Fibroblast of skin of scalp (primary cell): ENCODE results near the gene OR1S1. TPM values are rescaled to one million over a fixed set of nuclear protein-coding genes. Genes with fewer than 3 reads are reported as not detected.
"Not testable (repeated sequence)": the region's sequence is repeated elsewhere in the genome, so short reads cannot be mapped to it uniquely, and the experiment has no call there.

Source experiments
- DNase-seq: peaks from one replicate; pipeline ENCODE4 v3.0.0-alpha.2; 2013
- polyA plus RNA-seq, 2 experiments: library from polyadenylated mRNA; unstranded; fragments of 120-200 nt; gene quantifications; one replicate each; pipeline ENCODE4 v1.2.1, GENCODE V29; 2013; ENCODE audit not compliant: insufficient read length in 2 of 2

The OR1S1 gene
- not detected for polyA plus RNA-seq (2013, experiment 1 of 2; ENCODE audit: insufficient read length)
- polyA plus RNA-seq (2013, experiment 2 of 2; ENCODE audit: insufficient read length): not detected

DNA sequence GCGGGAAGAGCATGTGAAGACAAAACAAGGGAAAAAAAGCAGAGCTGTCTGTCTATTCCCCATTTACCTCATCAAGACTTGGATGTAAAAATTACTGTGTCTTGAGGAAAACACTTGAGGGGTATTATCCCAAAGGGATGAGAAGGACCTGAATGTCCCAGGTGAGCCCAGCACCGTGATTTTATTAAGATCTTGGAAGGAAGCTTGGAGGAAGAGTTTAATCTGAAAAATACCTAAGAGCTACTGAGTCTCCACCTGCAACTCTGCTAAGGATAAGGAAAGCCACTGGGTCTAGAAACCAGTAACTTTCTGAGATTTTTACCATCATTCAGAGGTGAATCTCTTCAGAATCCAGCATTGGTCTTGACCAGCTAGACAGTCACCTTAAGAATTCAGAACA, at the start of gene OR1S1:
OR1S1 (plus strand) TSS at position 301 of the 400 bp plus-strand sequence.
- not testable (repeated sequence) for DNase-seq

DNA sequence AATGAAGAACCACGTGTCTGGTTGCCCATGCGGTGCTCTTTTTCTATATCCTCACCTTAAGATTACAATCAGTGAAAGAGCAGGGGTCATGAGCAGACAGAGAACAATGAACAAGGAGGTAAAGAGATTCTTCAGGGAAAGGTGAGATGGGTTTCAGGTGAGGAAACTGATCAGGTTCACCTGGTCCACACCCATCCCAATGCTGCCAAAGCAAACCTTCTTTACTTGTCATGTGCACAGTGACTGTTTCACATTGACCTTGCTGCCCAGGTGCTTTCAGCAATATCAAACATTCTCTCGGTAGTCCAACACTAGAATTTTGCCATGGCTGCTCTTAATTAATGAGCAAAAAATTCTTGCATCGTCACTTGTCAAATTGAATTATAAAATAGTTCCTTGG, 48.1 kb upstream of the OR1S1 start:
- DNase-seq: no peak

DNA sequence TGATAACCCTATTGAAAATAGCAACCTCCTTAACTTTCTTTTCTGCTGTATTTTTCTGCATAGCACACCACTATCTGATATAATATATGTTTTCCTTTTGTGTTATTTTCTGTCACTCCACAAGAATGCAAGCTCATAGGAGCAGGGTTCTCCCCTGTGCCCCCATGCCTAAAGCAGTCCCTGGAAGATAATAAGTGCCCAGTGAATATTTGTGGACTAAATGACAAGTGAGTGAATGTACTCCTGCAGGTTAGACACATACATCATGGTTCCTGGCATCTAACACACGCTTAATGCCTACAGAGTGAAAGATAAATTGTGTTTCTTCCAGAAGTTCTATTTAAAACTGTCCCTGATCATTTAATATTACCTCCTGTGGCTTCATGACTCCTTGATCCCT, 47.5 kb upstream of the OR1S1 start:
- DNase-seq: no peak

DNA sequence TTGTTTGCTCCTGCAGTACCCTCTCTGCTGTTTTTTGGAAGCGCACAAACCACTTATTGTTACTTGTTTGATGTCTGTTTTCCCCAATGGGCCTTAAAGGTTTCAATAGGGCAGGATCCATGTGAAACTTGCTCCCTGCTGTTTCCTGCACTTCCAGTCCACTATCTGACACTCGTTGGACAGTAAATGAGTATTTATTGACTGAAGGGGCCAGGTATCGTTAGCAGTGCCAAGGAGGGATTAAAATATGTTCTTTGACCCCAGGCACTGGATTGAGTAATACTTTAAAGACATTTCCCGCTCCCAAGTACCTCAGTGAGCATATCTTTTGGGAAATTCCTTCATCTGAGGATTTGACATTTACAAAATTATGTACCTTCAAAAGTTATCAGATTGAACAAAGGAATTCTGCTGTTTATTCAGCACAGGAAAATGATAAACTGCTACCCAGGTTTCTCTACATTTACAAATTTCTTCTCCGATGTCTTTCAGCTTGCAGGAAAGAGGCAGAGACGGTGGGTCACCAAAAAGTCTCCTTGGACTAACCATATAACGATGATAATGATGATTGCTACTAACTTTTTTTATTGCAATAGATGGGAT, 46.9 kb upstream of the OR1S1 start:
- no peak for DNase-seq

DNA sequence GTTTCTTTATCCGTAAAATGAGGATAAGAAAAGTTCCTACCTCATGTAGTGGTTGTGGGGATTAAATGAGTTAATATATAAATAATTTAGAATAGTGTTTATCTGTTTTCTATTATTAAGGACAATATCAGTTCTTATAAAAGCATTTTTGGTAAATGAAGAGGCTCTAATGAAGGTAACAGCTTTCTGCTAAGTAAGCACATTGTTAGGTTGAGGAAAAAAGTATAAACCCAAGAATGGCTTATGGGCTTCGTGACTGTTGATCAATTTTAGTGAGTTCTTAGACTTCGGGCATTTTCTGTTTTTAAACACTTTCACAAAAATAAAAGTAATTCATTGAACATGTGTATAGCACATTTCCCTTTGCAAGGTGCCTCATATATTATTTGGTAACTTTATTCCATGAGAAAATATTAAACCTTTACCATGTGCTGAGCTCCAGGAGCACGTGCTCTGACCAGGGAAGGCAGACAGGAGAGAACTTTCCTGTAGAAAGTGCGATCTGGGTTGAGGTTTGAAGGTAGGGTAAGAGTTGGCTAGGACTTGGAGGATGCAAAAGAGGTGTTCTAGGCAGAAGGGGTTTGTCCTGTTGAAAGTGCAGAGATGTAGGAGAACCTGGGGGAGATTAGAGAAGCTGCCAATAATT, 35.0 kb upstream of the OR1S1 start:
- no peak for DNase-seq

DNA sequence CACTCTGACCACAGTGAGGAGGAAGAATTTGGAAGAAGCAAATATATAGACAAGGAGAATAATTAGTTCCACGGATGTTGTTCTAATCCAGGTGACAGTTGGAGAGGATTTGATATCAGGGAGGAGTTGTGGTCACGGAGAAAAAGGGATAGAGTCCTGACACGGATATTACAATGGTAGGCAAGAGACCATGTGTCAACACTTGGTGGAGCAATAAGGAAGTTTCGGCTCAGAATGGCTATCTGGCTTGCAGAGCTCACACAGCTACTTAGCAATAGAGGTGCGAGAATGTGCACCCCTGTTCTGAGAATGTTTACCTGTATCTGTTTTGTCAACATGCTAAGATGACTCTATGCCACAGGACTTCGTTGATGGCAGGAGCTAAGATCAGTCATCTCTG, 34.1 kb upstream of the OR1S1 start:
- DNase-seq: no peak

DNA sequence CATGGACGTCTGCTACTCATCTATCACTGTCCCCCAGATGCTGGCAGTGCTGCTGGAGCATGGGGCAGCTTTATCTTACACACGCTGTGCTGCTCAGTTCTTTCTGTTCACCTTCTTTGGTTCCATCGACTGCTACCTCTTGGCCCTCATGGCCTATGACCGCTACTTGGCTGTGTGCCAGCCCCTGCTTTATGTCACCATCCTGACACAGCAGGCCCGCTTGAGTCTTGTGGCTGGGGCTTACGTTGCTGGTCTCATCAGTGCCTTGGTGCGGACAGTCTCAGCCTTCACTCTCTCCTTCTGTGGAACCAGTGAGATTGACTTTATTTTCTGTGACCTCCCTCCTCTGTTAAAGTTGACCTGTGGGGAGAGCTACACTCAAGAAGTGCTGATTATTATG, 32.9 kb upstream of the OR1S1 start:
- no peak for DNase-seq

DNA sequence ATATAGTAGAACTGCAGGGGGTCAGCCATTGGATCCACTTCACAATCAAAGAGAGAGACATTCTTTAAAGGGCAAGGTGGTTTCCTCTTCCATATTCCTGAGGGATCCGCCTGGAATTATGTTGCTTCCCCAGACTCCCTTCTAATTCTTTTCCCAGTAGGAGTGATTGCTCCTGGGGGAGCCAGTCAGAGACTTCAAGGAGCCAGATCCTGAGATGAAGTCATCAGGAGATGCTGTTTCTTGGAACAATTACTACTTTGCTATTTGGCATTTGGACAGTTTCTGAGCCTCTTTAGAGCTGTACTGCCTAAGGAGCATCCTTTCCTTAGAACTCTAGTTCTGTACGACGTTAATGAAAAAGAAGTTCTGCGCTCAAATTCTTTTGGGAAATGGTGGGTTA, 25.6 kb upstream of the OR1S1 start:
- DNase-seq: no peak

DNA sequence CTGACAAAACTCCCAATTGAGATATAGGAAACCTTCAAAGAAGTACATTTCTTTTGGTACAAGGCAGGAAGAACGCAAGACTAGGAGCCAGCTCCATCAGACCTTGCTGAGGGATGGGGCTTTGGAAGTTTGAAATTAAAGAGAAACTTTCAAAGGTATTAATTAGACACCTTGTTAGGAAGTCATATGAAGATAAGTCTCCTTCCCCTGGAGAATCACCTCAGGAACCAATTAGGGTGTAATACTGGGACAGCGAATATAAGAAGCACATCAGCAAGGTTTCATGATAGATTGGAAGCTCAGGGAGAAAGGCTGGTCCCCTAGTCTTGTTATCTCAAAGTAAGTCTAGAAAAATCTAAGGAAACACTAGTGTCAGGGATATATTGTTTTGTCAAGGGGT, 23.8 kb upstream of the OR1S1 start, which contains the start of gene OR9Q2:
OR9Q2 (plus strand) TSS at position 301 of the 400 bp plus-strand sequence. CDS start 1,421 bp downstream, outside the sequence.
- DNase-seq: no peak

DNA sequence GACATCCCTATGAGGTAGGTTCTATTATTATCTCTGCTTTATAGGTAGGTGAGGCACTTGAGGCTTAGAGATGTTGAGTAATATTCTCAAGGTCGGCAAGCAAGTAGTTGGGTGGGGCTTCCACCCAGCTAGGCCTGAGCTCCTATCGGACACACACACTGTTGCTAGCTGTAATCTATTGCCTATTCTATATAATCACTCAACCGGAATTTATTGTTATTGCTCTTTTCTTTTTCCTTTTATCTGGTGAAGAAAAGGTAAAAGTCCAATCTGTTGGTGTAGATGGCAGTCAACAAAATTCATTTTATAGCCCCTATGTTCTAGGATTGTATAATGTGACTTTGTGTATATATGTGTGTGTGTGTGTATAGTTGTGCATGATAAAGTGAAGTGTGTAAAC, 20.3 kb upstream of the OR1S1 start:
- no peak for DNase-seq

DNA sequence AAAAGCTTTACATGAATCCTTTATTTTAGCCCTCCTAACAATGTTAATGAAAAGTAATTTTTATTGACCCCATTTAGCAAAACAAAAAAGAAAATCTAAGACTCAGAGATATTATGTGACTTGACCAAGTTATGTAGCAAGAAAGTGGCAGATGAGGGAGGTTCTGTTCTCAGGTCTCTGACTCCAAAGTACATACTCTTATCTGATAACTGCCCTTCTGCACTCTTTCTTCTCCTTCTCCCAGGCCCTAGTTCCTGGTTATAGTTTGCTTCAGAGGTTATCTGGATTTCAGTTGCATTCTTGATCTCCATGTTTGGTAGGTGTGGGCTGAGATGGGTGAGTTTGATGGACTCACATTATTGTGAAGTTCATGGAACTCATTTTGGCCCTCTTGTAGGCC, 19.1 kb upstream of the OR1S1 start:
- no peak for DNase-seq

DNA sequence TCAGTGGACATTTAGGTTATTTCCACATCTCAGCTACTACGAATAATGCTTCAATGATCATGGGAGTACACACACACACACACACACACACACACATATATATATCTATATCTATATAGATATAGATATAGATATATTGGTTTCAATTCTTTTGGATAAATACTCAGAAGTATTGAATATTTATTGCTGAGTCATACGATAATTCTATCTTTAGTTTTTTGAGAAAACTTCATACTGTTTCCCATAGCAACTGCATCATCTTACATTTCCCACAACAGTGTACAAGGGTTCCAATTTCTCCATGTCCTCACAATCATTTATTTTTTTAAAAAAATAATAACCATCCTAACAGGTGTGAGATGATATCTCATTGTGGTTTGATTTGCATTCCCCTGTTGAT, 16.6 kb upstream of the OR1S1 start:
- no peak for DNase-seq

DNA sequence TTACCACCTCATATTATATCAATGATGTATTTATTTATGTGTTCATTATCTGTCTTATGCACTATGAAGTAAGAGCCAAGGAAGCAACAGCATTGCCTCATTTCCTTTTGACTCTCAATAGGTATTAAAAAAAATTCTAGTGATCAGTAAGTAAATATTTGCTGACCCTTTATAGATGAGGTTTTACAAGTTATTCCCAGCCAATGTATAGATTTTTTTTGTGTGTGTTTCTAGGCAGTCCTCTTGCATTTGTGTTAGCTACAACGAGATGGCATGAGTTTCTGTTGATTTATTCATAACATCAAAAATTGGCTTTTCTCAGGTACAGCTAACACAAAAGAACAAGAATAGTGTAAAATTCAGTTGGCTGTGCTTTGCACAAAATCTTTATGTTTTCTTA, 13.2 kb upstream of the OR1S1 start:
- no peak for DNase-seq

DNA sequence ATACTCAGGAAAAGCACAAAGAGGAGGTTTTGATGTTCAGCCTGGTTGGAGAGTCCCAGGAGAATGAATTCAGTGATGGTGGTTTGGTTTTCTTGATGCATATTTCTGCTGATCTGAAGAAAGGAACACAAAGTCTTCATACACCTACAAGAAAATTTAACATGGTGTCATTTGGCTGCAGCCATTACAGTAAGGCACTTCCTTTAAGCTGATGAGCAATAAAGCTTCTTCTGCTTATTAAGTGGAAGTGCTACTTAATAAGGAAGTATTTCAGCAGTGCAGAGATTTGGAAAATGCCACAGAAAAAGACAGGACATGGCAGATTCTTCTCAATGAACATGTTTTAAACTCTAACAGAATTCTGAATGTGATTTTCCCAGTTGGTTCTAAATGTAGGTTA, 8.5 kb upstream of the OR1S1 start, which contains the start of gene OR1S2:
OR1S2 (minus strand) TSS at position 101 of the 400 bp plus-strand sequence; CDS start at position 101, 0 bp downstream.
- no peak for DNase-seq

DNA sequence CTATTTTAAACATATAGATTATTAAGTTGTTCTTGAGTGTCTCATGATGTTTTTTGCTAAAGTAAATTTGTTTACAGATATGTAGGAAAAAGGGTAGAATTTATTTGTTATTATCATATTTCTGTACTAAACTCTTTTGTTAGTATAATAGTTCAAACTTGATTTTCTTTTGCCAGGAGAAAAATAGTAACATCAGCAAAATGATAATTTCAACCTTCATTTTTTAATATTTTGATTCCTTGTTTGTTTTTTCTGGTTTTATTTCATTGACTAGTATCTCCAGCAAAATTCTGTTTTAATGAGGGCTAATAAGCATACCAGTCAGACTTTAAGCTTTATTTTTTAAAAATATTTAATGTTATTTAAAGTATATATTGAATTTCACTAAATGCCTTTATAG, 4.0 kb downstream of the OR1S1 start:
- DNase-seq: no peak

DNA sequence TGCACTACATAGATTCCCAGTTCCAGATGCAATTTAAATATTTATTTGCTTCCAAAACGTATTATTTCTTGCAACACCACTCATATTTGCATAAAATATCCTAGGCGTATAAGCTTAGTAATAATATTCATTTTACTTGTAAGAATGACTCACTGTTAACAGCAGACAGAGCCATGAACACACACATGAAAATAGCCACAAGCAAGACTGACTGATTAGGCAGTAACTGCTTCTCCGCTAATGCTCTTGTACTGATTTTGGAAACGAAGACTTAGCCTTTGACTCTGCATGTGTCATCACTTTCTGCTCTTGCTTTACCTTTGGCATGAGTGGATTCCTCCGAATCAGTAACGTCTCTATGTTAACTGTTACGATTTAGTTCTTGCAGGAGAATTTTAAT, 10.2 kb downstream of the OR1S1 start:
- no peak for DNase-seq

DNA sequence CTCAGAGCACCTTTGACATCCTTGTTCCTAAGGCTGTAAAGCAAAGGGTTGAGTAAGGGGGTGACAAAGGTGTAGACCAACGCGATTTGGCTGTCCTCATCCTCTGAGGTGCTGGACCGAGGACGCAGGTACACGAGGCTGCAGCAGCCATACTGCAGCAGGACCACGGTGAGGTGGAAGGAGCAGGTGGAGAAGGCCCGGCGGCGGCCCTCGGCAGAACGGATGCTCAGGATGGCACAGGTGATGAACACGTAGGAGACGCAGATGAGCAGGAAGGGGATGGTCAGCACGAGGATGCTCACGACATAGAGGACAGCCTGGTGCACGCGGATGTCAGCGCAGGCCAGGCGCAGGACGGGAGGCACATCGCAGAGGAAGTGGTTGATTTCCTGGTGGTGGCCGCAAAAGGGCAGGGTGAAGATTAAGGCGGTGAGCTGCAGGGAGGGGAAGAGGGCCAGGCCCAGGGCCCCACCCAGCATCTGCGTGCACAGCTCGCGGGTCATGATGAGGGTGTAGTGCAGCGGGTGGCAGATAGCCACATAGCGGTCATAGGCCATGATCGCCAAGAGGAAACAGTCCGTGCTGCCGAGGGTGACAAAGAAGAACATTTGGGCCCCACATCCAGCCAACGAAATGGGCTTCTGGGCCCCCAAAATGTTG, 15.6 kb downstream of the OR1S1 start:
- DNase-seq: no peak

DNA sequence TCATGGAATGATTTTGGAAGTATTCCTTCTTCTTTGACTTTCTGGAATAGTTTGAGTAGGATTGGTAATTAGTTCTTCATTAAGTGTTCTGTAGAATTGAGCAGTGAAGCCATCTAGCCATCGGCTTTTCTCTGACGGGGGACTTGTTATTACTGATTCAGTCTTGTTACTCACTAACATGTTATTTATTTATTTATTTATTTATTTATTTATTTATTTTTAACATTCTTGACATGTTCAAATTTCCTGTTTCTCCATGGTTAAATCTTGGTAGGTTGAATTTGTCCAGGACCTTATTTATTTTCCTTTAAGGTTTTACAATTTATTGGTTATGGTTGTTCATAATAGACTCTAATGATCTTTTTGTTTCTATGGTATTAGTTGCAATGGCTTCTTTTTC, 31.4 kb downstream of the OR1S1 start:
- no peak for DNase-seq

DNA sequence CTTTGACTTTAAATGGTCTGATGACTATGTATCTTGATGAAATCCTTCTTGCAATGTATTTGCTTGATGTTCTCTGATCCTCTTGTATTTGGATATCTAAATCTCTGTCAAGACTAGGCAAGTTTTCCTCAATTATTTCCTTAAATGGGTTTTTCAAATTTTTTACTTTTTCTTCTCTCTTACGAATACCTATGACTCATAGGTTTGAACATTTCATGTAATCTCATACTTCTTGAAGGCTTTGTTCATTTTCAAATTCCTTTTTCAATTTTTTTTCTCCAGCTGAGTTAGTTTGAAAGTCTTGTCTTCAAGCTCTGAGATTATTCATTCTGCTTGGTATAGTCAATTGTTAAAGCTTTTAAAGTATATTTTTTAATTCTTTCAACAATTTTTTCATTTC, 42.4 kb downstream of the OR1S1 start:
- no peak for DNase-seq

DNA sequence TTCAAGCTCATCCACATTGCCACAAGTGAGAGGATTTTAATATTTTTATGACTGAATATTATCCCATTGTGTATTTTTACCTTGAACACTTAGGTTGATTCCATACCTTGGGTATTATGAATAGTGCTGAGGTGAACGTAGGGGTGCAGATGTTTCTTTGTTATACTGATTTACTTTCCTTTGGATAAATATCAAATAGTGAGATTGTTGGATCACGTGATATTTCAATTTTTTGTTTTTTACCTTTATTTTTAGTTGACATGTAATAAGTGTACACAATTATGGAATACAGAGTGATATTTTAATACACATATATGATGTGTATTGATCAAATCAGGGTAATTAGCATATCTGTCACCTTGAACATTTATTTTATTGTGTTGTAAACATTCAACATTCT, 47.5 kb downstream of the OR1S1 start:
- DNase-seq: no peak
